DMS 273 treated with DMSO at 0.1 percent for 48 hours (cell line): Measurements from ENCODE around the gene CST7.
"Not testable (repeated sequence)": the region's sequence is repeated elsewhere in the genome, so short reads cannot be mapped to it uniquely, and the experiment has no call there.

Experiments used
- DNase-seq: peaks from one replicate; lab custom pipeline; 2025; lab: John Stamatoyannopoulos, UW

Gene CST7

DNA sequence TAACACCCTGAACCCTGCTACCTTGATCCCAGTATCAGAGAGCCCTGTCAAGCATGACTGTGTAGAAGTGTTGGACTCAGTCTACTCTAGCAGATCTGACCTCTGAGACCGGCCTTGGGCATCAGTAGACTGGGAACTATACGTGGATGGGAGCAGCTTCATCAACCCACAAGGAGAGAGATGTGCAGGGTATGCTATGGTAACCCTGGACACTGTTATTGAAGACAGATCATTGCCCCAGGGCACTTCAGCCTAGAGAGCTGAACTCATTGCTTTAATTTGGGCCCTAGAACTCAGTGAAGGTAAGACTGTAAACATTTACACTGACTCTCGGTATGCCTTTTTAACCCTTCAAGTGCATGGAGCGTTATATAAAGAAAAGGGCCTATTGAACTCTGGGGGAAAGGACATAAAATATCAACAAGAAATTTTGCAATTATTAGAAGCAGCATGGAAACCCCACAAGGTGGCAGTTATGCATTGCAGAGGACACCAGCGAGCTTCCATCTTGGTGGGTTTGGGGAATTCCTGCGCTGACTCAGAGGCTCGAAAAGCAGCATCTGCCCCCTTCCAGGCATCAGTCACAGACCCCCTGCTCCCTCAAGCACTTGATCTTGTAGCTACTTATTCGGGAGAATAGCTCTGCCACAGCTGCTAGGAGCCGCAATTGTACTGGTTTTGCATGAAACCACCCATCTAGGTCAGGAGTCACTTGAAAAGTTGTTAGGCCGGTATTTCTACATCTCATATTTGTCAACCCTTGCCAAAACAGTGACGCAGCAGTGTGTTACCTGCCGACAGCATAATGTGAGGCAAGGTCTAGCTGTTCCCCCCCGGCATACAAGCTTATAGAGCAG, 19.0 kb upstream of the CST7 start:
- not testable (repeated sequence) for DNase-seq

DNA sequence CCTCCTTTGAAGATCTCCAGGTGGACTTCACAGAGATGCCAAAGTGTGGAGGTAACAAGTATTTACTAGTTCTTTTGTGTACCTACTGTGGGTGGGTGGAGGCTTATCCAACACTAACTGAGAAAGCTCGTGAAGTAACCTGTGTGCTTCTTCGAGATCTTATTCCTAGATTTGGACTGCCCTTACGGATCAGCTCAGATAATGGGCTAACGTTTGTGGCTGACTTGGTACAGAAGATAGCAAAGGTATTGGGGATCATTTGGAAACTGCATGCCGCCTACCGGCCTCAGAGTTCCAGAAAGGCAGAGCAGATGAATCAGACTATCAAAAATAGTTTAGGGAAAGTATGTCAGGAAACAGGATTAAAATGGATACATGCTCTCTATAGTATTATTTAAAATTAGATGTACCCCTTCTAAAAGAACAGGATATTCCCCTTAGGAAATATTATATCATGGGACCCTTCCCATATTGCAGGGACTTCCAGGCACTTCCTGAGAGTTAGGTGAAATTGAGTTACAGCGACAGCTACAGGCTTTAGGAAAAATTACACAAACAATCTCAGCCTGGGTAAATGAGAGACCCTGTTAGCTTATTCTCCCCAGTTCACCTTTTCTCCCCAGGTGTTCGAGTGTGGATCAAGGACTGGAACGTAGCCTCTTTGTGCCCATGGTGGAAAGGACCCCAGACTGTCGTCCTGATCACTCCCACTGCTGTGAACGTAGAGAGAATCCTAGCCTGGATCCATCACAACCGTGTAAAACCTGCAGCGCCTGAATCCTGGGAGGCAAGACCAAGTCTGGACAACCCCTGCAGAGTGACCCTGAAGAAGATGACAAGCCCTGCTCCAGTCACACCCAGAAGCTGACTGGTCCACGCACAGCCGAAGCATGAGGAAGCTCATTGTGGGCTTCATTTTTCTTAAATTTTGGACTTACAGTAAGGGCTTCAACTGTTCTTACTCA, 18.1 kb upstream of the CST7 start:
- DNase-seq, result not testable (repeated sequence)

- not testable (repeated sequence) for DNase-seq
Measured at GRCh38 chr20:24931893-24932292, 17.2 kb upstream of the CST7 start.

DNA sequence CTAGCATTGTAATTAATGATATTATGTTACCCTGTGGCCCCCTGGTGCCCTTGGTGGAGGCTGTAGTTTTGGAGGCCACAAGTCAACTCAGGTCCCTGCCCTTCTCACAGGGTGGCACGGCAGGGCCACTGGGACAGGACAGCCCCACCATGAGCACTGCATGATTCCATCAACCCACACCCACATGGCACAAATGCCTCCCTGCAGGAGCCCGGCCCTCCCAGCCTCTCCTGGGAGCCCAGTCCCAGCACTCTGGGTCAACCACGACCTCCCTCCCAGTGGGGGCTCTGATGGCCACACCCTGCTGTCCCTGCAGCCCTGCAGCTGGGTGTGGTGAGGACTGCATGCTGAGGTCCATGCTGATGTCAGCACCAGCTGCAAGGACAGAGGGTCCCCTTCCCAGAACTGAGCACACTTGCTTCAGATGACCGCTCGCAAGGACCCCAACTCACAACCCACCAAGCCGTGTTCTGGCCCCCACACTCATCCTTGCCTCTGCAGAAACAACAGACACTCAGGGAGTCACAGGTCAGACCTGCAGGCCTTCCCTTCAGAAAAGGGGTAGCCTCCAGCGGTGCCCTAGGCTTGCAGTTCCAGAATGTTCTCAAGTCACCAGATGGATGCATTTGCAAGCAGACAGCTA, 15.7 kb upstream of the CST7 start:
- DNase-seq, result no peak

DNA sequence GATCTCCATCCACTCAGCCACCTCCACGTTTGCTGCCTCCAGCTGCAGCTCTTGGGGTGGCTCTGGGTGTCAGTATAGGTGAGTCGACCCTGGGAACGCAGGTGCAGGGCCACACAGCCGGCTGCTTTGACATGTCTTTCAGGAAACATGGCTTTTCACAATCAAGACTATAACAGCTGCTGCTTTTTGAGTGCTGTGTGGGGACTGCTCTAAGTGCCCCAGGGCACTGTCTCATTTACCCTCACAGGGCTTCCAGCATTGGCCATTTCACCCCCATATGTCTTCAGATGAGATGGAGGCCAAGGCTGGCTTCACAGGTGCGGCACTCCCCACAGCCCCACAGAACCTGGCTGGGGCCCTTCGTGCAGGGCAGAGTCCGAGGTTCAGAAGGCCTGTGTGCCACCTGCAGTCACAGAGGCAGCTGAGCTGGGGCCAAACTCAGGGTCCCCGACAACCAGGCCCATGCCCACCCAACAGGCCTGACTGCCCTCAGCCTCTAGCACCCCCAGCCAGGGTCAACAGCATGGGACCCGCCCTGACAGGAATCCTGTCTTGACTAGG, 14.9 kb upstream of the CST7 start:
- DNase-seq, result no peak

DNA sequence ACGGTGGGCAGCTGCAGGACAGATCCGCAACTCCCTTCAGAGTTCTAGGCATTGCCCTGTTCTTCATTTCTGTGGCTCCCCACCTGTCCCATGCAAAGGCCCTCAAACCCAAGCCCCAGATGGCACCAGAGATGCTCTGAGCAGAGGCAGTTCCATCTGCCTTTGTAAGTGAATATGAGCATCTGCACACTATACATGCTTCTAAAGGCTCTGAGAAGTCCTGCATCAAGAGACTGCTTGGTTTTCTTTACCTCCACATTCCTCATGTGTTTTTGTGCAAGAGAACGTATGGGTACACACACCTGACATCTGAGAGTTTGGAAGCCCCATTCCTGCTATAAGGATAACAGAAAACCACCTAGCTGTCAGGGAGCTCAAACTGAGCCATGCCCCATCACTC, 14.4 kb upstream of the CST7 start:
- no peak for DNase-seq

DNA sequence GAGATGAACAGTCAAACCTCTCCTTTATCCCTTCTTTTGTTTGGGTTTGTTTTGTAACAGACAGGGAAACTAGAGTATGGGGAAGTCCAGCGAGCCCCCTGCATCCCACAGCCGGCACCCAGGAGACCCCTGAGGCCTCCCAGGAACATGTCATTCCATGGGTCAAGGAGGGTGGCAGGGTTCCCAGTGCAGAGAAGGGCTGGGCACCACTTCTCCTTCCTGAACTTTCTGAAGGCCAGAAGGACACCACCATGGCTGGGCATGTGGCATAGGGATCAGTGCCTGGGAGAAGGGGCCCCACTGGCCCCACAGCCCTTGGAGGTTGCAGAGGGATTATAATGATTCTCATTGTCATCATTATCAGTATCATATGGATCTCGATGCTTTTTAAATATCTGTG, 13.9 kb upstream of the CST7 start:
- DNase-seq, result no peak

DNA sequence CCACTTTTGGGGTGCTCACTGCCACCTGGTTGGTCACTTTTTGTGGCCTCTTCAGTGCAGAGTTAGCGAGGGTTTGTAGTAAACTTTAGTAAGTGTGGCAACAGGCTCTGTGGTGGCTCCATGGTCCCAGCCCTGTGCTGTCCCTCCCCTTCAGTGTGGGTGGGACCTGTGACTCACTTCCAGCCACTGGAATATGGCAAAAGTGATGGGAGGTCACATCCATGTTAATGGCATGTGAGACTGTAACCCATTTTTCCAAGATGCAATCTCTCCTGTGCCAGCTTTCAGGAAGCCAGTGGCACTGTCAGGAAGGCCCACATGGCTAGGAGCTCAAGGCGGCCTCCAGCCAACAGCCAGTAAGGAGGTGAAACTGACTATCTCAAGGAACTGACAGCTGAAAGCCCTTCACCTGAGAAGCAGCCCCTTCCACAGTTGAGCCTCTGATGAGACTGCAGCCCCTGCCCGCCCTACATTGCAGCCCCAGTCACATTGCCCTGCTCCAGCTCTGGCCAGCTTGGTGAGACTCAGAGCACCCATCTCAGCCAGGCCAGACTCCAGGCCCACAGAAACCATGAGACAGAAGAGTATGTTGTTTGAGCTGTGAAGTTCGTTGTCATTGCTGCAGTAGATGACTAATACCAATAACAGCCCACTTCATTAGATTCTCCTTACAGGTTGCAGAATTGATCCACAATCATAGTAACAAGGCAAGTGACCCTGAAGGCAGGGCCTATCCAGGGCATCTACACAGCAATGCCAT, 13.1 kb upstream of the CST7 start:
- DNase-seq, result no peak

GRCh38 chr20:24936526-24937407, 12.3 kb upstream of the CST7 start:
- DNase-seq, result no peak

DNA sequence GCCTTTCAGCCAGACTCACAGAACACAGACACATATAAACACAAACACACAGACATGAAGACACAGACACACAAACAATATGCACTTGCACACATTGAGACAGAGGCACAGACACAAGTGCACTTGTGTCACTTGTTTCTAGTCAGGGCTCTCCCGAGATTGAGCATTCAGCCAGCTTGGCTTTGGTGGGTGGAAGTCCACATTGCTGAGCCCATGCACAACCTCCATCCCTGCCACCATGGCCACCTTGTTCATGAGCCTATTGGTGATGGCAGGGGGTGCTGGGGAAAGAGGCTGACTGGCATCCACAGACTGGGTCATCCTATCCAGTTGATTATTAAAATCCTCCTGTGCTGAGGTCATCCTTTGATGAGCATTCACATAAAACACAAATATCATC, 11.5 kb upstream of the CST7 start:
- DNase-seq, result no peak

GRCh38 chr20:24938498-24938897, 10.6 kb upstream of the CST7 start:
- DNase-seq, result peak; percentile 40

DNA sequence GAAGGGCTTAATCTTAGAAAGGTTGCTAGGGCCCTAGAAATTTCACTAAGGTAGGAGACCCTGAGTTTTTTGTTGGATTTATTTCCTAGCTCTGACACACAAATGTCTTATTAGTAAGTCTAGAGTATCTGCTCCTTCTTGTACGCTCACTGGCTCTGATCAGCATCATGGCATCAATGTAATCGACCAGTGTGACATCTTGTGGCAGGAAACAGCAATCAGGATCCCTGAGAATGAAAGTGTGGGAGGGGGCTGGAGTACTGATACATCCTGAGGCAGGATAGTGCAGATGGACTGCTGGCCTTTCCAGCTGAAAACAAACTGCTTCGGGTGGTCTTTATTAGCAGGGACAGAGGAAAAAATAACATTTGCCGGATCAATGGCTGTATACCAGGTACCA, 10.0 kb upstream of the CST7 start:
- DNase-seq, result no peak

- DNase-seq, result no peak
Measured at GRCh38 chr20:24942679-24943078, 6.4 kb upstream of the CST7 start.

- no peak for DNase-seq
Measured at GRCh38 chr20:24943196-24943595, 5.9 kb upstream of the CST7 start.

- no peak for DNase-seq
Measured at GRCh38 chr20:24943731-24944130, 5.3 kb upstream of the CST7 start.

DNA sequence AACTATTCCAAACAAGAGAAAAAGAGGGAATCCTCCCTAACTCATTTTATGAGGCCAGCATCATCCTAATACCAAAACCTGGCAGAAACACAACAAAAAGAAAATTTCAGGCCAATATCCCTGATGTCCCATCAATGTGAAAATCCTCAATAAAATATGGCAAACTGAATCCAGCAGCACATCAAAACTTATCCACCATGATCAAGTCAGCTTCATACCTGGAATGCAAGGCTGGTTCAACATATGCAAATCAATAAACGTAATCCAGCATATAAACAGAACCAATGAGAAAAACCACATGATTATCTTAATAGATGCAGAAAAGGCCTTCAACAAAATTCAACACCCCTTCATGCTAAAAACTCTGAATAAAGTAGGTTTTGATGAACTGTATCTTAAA, 2.7 kb upstream of the CST7 start:
- DNase-seq, result not testable (repeated sequence)

DNA sequence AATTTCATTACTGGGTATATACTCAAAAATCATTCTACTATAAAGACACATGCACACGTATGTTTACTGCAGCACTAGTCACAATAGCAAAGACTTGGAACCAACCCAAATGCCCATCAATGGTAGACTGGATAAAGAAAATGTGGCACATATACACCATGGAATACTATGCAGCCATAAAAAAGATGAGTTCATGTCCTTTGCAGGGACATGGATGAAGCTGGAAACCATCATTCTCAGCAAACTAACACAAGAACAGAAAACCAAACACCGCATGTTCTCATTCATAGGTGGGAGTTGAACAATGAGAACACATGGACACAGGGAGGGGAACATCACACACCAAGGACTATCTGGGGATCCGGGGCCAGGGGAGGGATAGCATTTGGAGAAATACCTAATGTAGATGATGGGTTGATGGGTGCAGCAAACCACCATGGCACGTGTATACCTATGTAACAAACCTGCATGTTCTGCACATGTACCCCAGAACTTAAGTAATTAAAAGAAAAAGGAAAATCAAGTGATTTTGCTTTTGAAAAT, 602 bp upstream of the CST7 start:
- not testable (repeated sequence) for DNase-seq

DNA sequence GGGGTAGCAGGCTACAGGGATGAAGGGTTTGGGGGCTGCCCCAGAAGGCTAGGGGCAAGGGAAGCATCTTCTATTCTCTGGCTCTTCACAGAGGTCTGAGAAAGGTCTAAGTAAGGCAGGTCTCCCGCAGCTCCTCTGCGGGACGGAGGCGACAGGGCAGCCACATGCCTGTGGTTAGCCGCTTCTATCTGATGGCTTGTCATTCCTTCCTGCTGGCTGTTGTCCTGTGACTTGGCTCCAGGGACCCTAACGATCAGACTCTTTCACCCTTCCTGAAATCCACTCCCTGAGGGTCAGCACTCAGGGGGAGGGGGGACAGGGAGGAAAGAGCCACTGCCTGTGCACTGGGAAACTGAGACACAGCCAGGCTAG, 673 bp downstream of the CST7 start:
- DNase-seq, result no peak

DNA sequence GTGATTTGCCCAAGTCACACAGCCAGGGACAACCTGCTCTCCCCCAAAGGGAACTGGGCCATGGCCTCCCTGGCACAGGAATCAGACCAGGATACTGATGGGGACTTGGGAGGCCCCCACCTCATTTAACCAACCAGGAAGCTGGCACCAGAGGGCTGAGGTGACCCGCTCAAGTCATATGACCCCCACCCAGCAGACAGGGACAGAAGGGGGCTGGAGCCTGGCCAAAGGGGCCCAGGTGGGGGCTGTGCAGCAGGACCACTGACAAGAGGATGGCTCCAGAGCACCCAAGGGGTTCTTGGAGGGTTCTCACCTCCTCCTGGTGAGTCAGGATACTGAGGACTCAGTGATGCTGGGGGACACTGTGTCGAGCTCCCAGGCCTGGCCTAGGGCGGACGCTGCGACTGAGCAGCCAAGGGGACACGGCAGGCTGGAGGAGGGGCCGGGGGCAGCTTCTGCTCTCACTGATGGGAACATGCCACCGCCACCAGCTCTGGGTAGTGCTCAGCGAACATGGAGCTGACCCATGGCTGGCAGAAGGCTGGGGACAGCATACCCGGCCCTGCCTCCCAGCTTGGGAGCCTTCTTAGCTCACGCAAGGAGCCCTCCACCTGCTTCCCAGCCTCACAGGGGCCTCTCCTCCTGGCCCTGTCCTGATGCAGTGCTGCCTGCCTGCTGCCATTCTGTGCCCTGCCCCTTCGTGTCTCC, 1.2 kb downstream of the CST7 start:
- DNase-seq, result no peak
